HL-60 (cell line): ENCODE data around the gene SMG7.

Experiments used
- DNase-seq, 2 experiments: peaks; one replicate each; pipeline ENCODE4 v3.0.0-alpha.2; 2010 to 2020; ENCODE audit warnings: low read depth in 1 of 2, low spot score in 1 of 2
- H3K27ac ChIP-seq: fragments of 250-450 bp; sonication (Bioruptor Pico); replicated peaks from 2 replicates; pipeline ENCODE4 v1.5.1; 2020; ENCODE audit warnings: mild to moderate bottlenecking, moderate library complexity
- H3K27me3 ChIP-seq: fragments of 250-450 bp; sonication (Bioruptor Pico); 2 replicates; pipeline ENCODE4 v1.5.1; 2021; ENCODE audit warnings: mild to moderate bottlenecking, moderate library complexity; ENCODE audit not compliant: insufficient read depth, poor library complexity, severe bottlenecking
- H3K4me3 ChIP-seq: replicated peaks from 2 replicates; pipeline ENCODE4 v1.5.1; 2011; ENCODE audit warnings: mild to moderate bottlenecking, control low read depth, low read length; ENCODE audit not compliant: insufficient read depth
- CTCF ChIP-seq: IDR thresholded peaks from one replicate; pipeline ENCODE4 v1.5.1; 2011; ENCODE audit warnings: low read length, control low read depth, inconsistent platforms; ENCODE audit not compliant: insufficient read depth
- GABPA ChIP-seq: IDR thresholded peaks from 2 replicates; pipeline ENCODE4 v1.6.1; 2012; ENCODE audit warnings: low read depth
- POLR2AphosphoS5 ChIP-seq: IDR thresholded peaks from 2 replicates; pipeline ENCODE4 v1.6.1; 2012; ENCODE audit warnings: low read depth
- SPI1 ChIP-seq: IDR thresholded peaks from 2 replicates; pipeline ENCODE4 v1.6.1; 2012; ENCODE audit warnings: low read depth, mild to moderate bottlenecking, borderline replicate concordance
- TF ChIP-seq, protein P1 (sequence below): IDR thresholded peaks from 2 replicates; pipeline ENCODE4 v1.6.1; 2012; ENCODE audit warnings: low read depth; ENCODE audit not compliant: insufficient replicate concordance

Gene SMG7

GRCh38 chr1:183522104-183522503 is 49.8 kb downstream of the SMG7 start:
- TF ChIP-seq GABPA = no peak
- no peak for TF ChIP-seq SPI1
- no peak for TF ChIP-seq CTCF
- no peak for TF ChIP-seq POLR2AphosphoS5
- TF ChIP-seq, protein P1, sequence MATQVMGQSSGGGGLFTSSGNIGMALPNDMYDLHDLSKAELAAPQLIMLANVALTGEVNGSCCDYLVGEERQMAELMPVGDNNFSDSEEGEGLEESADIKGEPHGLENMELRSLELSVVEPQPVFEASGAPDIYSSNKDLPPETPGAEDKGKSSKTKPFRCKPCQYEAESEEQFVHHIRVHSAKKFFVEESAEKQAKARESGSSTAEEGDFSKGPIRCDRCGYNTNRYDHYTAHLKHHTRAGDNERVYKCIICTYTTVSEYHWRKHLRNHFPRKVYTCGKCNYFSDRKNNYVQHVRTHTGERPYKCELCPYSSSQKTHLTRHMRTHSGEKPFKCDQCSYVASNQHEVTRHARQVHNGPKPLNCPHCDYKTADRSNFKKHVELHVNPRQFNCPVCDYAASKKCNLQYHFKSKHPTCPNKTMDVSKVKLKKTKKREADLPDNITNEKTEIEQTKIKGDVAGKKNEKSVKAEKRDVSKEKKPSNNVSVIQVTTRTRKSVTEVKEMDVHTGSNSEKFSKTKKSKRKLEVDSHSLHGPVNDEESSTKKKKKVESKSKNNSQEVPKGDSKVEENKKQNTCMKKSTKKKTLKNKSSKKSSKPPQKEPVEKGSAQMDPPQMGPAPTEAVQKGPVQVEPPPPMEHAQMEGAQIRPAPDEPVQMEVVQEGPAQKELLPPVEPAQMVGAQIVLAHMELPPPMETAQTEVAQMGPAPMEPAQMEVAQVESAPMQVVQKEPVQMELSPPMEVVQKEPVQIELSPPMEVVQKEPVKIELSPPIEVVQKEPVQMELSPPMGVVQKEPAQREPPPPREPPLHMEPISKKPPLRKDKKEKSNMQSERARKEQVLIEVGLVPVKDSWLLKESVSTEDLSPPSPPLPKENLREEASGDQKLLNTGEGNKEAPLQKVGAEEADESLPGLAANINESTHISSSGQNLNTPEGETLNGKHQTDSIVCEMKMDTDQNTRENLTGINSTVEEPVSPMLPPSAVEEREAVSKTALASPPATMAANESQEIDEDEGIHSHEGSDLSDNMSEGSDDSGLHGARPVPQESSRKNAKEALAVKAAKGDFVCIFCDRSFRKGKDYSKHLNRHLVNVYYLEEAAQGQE = no peak
- no peak overlapping the region for H3K4me3 ChIP-seq
- no peak overlapping the region for H3K27ac ChIP-seq
- H3K27me3 ChIP-seq = no peaks in the 10 kb centered on the region
- no peak for DNase-seq

GRCh38 chr1:183528577-183528976 is 56.3 kb downstream of the SMG7 start:
- Histone ChIP-seq H3K27me3 (no peaks in the 10 kb centered on the region), H3K4me3 (no peak overlapping the region), H3K27ac (no peak overlapping the region)
- no peak for DNase-seq
- TF ChIP-seq CTCF = no peak
- TF ChIP-seq, protein P1 = no peak
- TF ChIP-seq GABPA = no peak
- no peak for TF ChIP-seq SPI1
- TF ChIP-seq POLR2AphosphoS5 = no peak

- no peak overlapping the region for H3K4me3 ChIP-seq
- no peaks in the 10 kb centered on the region for H3K27me3 ChIP-seq
- no peak for DNase-seq
- TF ChIP-seq SPI1 (no peak), CTCF (no peak), GABPA (no peak), POLR2AphosphoS5 (no peak)
- TF ChIP-seq, protein P1 = no peak
- no peak overlapping the region for H3K27ac ChIP-seq
These were observed 61.4 kb downstream of the SMG7 start for GRCh38 chr1:183533617-183534174.
